HG02798 (cell line): ENCODE data around the gene PTRH1.

Source experiments
- ATAC-seq: cut with Tn5 transposase; IDR thresholded peaks from one replicate; pipeline ENCODE4 v1.9.1; 2021; ENCODE audit warnings: mild to moderate bottlenecking; ENCODE audit not compliant: unreplicated experiment, poor library complexity

PTRH1 gene

GRCh38 chr9:127700594-127701255 lies 14.7 kb downstream of the PTRH1 start:
- ATAC-seq, result no peak

GRCh38 chr9:127700140-127700539 lies 15.3 kb downstream of the PTRH1 start:
- no peak for ATAC-seq

- ATAC-seq, result peak; percentile 73
Observed at GRCh38 chr9:127698985-127699670, 16.3 kb downstream of the PTRH1 start.

GRCh38 chr9:127698386-127698785 lies 17.1 kb downstream of the PTRH1 start:
- no peak for ATAC-seq

- no peak for ATAC-seq
Observed at GRCh38 chr9:127697575-127697974, 17.9 kb downstream of the PTRH1 start.

- ATAC-seq, result no peak
Observed at GRCh38 chr9:127694890-127695720, 20.4 kb downstream of the PTRH1 start.

- ATAC-seq, result no peak
Observed at GRCh38 chr9:127693697-127694096, 21.8 kb downstream of the PTRH1 start.

- ATAC-seq, result no peak
Observed at GRCh38 chr9:127693143-127693542, 22.3 kb downstream of the PTRH1 start.

- no peak for ATAC-seq
Observed at GRCh38 chr9:127692071-127692470, 23.4 kb downstream of the PTRH1 start.

GRCh38 chr9:127690735-127691134 lies 24.7 kb downstream of the PTRH1 start:
- no peak for ATAC-seq

GRCh38 chr9:127689329-127690000 lies 26.0 kb downstream of the PTRH1 start:
- ATAC-seq, result no peak

GRCh38 chr9:127686461-127687393 lies 28.7 kb downstream of the PTRH1 start:
- ATAC-seq, result no peak

- no peak for ATAC-seq
Observed at GRCh38 chr9:127684576-127684975, 30.9 kb downstream of the PTRH1 start.

- no peak for ATAC-seq
Observed at GRCh38 chr9:127683723-127684122, 31.7 kb downstream of the PTRH1 start.

GRCh38 chr9:127682351-127683136 lies 32.9 kb downstream of the PTRH1 start:
- ATAC-seq, result no peak

GRCh38 chr9:127680846-127681245 lies 34.6 kb downstream of the PTRH1 start:
- no peak for ATAC-seq

- no peak for ATAC-seq
Observed at GRCh38 chr9:127680226-127680625, 35.2 kb downstream of the PTRH1 start.

GRCh38 chr9:127679506-127679905 lies 36.0 kb downstream of the PTRH1 start:
- no peak for ATAC-seq

- no peak for ATAC-seq
Observed at GRCh38 chr9:127676638-127677037, 38.8 kb downstream of the PTRH1 start.
